GM23248 (cell line): ENCODE data around the gene PCSK2.

Source experiments
- EZH2 ChIP-seq: fragments of 200-600 bp; sonication (generic); IDR thresholded peaks from 2 replicates; pipeline ENCODE4 v1.6.1; 2018; ENCODE audit warnings: antibody characterized with exemption, mild to moderate bottlenecking; ENCODE audit not compliant: insufficient read depth, poor library complexity, severe bottlenecking
- EZH2phosphoT487 ChIP-seq: fragments of 200-600 bp; sonication (generic); IDR thresholded peaks from 2 replicates; pipeline ENCODE4 v1.6.1; 2018; ENCODE audit warnings: antibody characterized with exemption, moderate library complexity, mild to moderate bottlenecking, low read depth; ENCODE audit not compliant: insufficient read depth

DNA sequence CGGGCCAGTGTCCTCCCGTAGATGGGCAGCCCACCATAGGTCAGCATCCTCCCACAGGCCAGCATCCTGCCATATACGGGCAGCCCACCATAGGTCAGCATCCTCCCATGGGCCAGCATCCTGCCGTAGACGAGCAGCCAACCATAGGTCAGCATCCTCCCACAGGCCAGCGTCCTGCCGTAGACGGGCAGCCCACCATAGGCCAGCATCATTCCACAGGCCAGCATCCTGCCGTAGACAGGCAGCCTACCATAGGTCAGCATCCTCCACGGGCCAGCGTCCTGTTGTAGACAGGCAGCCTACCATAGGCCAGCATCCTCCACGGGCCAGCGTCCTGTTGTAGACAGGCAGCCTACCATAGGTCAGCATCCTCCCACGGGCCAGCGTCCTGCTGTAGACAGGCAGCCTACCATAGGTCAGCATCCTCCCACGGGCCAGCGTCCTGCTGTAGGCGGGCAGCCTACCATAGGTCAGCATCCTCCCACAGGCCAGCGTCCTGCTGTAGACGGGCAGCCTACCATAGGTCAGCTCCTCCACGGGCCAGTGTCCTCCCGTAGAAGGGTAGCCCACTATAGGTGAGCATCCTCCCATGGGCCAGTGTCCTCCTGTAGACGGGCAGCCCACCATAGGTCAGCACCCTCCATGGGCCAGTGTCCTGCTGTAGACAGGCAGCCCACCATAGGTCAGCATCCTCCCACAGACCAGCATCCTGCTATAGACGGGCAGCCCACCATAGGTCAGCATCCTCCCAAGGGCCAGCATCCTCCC, 241.4 kb downstream of the PCSK2 start:
- TF ChIP-seq EZH2 (no peak), EZH2phosphoT487 (no peak)
